Measurements from ENCODE around the gene TMEM243. TPM values are rescaled to one million over a fixed set of nuclear protein-coding genes. Genes with fewer than 3 reads are reported as not detected.

Gene TMEM243
- total and polyA plus RNA-seq, 2 experiments from 2014 or later, result 44.5 to 82.5 TPM

- no peak for TF ChIP-seq REST (IDR thresholded peaks at IDR 0.05; ENCODE audit: unreplicated experiment)
- no peak for TF ChIP-seq STAT1 (IDR thresholded peaks at IDR 0.05; ENCODE audit: unreplicated experiment)
- no peak for TF ChIP-seq JUNB (IDR thresholded peaks at IDR 0.05; ENCODE audit: unreplicated experiment)
- no peak for TF ChIP-seq NANOG (IDR thresholded peaks at IDR 0.05; ENCODE audit: borderline replicate concordance)
- TF ChIP-seq ZNF114 (CRISPR knock-in tag; IDR thresholded peaks at IDR 0.05), result no peak
- no peak for TF ChIP-seq ZNF331 (CRISPR knock-in tag; IDR thresholded peaks at IDR 0.05; ENCODE audit: low read depth)
Observed at GRCh38 chr7:87178320-87178719, 41.2 kb downstream of the TMEM243 start (continued).

GRCh38 chr7:87173471-87173870 lies 46.1 kb downstream of the TMEM243 start:
- H3K36me3 Mint-ChIP-seq (ENCODE audit: low read depth), result peaks cover 85% of the 10 kb centered on the region
- H4K20me1 ChIP-seq (replicated peaks; ENCODE audit: insufficient read depth), result peaks cover 3% of the 10 kb centered on the region
- H3K4me3 Mint-ChIP-seq, result no peak overlapping the region
- TF ChIP-seq EZH2phosphoT487 (IDR thresholded peaks at IDR 0.05; ENCODE audit: unreplicated experiment), result no peak
- TF ChIP-seq CREB1 (CRISPR knock-in tag; IDR thresholded peaks at IDR 0.05; ENCODE audit: low read depth), result no peak
- no peak for TF ChIP-seq REST (IDR thresholded peaks at IDR 0.05; ENCODE audit: unreplicated experiment)
- no peak for TF ChIP-seq STAT1 (IDR thresholded peaks at IDR 0.05; ENCODE audit: unreplicated experiment)
- no peak for TF ChIP-seq ETS1 (IDR thresholded peaks at IDR 0.05)
- TF ChIP-seq ZNF462 (CRISPR knock-in tag; IDR thresholded peaks at IDR 0.05), result no peak
- TF ChIP-seq JUNB (IDR thresholded peaks at IDR 0.05; ENCODE audit: unreplicated experiment), result no peak
- no peak for TF ChIP-seq NANOG (IDR thresholded peaks at IDR 0.05; ENCODE audit: borderline replicate concordance)
- TF ChIP-seq ZNF331 (CRISPR knock-in tag; IDR thresholded peaks at IDR 0.05; ENCODE audit: low read depth), result no peak
- TF ChIP-seq POLR2AphosphoS5 (IDR thresholded peaks at IDR 0.05; ENCODE audit: low read depth), result no peak

More at GRCh38 chr7:87173471-87173870, 46.1 kb downstream of the TMEM243 start:
- Histone ChIP-seq H3K36me3 (ENCODE audit: insufficient read depth) (peaks cover 64% of the 10 kb centered on the region), H3F3A (replicated peaks; ENCODE audit: low read depth) (no peaks in the 10 kb centered on the region), H3K4me2 (no peak overlapping the region), H3K27ac (ENCODE audit: low read depth) (no peak overlapping the region), H3K4me3 (no peak overlapping the region), H3K27me3 (ENCODE audit: insufficient read depth) (no peaks in the 10 kb centered on the region), H3K4me1 (ENCODE audit: insufficient read depth) (no peaks in the 10 kb centered on the region), H3K79me2 (replicated peaks; ENCODE audit: insufficient read depth) (peaks cover 21% of the 10 kb centered on the region), H3K9me2 (ENCODE audit: insufficient read depth) (no peaks in the 10 kb centered on the region), H2AFZ (no peak overlapping the region)
- ATAC-seq (no peak), DNase-seq (ENCODE audit: low spot score) (no peak)
- H3K27me3 Mint-ChIP-seq (ENCODE audit: insufficient read depth, low read depth, poor library complexity), result no peaks in the 10 kb centered on the region
- no peak overlapping the region for H3K27ac Mint-ChIP-seq
- H3K4me1 Mint-ChIP-seq, result no peaks in the 10 kb centered on the region
- H3K9me3 Mint-ChIP-seq, result no peaks in the 10 kb centered on the region

All from GM23338 (cell line).